K562 (cell line): Measurements from ENCODE around the gene FAM83E. TPM values are rescaled to one million over a fixed set of nuclear protein-coding genes. Genes with fewer than 3 reads are reported as not detected.

Experiments used
- BRD4 ChIP-seq: fragments of 200-600 bp; sonication (generic); IDR thresholded peaks from 2 replicates; pipeline ENCODE4 v1.6.1; 2017; ENCODE audit warnings: inconsistent platforms
- CHCHD3 ChIP-seq: fragments of 250-450 bp; sonication (Bioruptor Pico); IDR thresholded peaks from 2 replicates; pipeline ENCODE4 v2.1.2; 2022; ENCODE audit warnings: mild to moderate bottlenecking
- DDX20 ChIP-seq: fragments of 450-650 bp; IDR thresholded peaks from 2 replicates; pipeline ENCODE4 v1.6.1; 2016; ENCODE audit warnings: missing genetic modification characterization, low read depth, mild to moderate bottlenecking, missing compliant biosample characterization, moderate library complexity
- ETV5 ChIP-seq: sonication (generic); formaldehyde crosslinking; IDR thresholded peaks from 2 replicates; pipeline ENCODE4 v1.4.0; 2020; ENCODE audit warnings: low read depth, mild to moderate bottlenecking, missing genetic modification reagents
- FUS ChIP-seq: fragments of 200-400 bp; formaldehyde crosslinking; optimal IDR thresholded peaks from 2 replicates; pipeline ENCODE3; 2017; ENCODE audit warnings: low read depth, low read length
- GATA2 ChIP-seq: sonication (generic); formaldehyde crosslinking; IDR thresholded peaks from 2 replicates; pipeline ENCODE4 v1.4.0; 2020; ENCODE audit warnings: mild to moderate bottlenecking, missing genetic modification reagents
- HOMEZ ChIP-seq: fragments of 250-450 bp; sonication (Bioruptor Pico); IDR thresholded peaks from 2 replicates; pipeline ENCODE4 v1.4.0; 2020; ENCODE audit warnings: mild to moderate bottlenecking, moderate library complexity
- LARP7 ChIP-seq: fragments of 450-650 bp; IDR thresholded peaks from 2 replicates; pipeline ENCODE4 v1.6.1; 2016
- MAFG ChIP-seq: fragments of 450-650 bp; conservative IDR thresholded peaks from 2 replicates; pipeline ENCODE4 v1.6.1; 2016; ENCODE audit warnings: missing genetic modification characterization, missing compliant biosample characterization
- NUFIP1 ChIP-seq: fragments of 450-650 bp; IDR thresholded peaks from 2 replicates; pipeline ENCODE4 v1.6.1; 2018; ENCODE audit not compliant: partially characterized antibody
- PTRF ChIP-seq: fragments of 450-650 bp; IDR thresholded peaks from 2 replicates; pipeline ENCODE4 v1.6.1; 2016; ENCODE audit warnings: mild to moderate bottlenecking, missing genetic modification characterization, missing compliant biosample characterization
- SMAD2 ChIP-seq: fragments of 150-350 bp; IDR thresholded peaks from 2 replicates; pipeline ENCODE4 v1.6.1; 2014; ENCODE audit warnings: low read depth, mild to moderate bottlenecking, low read length
- TAF9B ChIP-seq: fragments of 450-650 bp; IDR thresholded peaks from 2 replicates; pipeline ENCODE4 v1.6.1; 2018; ENCODE audit warnings: mild to moderate bottlenecking; ENCODE audit not compliant: partially characterized antibody
- TCF7 ChIP-seq: sonication (generic); IDR thresholded peaks from 2 replicates; pipeline ENCODE4 v1.6.1; 2016; ENCODE audit warnings: antibody characterized with exemption, borderline replicate concordance
- ZNF263 ChIP-seq: sonication (generic); formaldehyde crosslinking; IDR thresholded peaks from 2 replicates; pipeline ENCODE4 v1.8.0; 2022; ENCODE audit warnings: mild to moderate bottlenecking, missing genetic modification reagents, borderline replicate concordance
- ZNF644 ChIP-seq: fragments of 200-800 bp; sonication (Bioruptor generic); IDR thresholded peaks from 2 replicates; pipeline ENCODE4 v1.6.1; 2016; ENCODE audit warnings: low read depth, missing genetic modification characterization, missing compliant biosample characterization
- polyA plus RNA-seq, 8 experiments: library from polyadenylated mRNA; depleted of rRNA in 4 of 8; stranded (reverse) in 5 of 8; unstranded in 3 of 8; fragments of >200 nt; fragmentation: Nextera tagmentation in 2 of 8; fragmentation: Illumina TruSeq in 1 of 8; extraction: Ambion mirVana in 2 of 8; extraction: Trizol in 1 of 8; gene quantifications; 2 replicates each; pipeline versions ENCODE4 v1.2.1 to v1.2.3, GENCODE V29; 2011 to 2014; ENCODE audit warnings: inconsistent platforms in 1 of 8, missing spikeins in 1 of 8
- total RNA-seq, 7 experiments: library from RNA; depleted of rRNA in 6 of 7; stranded (reverse); fragments of >200 nt in 6 of 7; fragmentation: Illumina TruSeq in 2 of 7; extraction: Trizol in 2 of 7; gene quantifications; 2 replicates each; pipeline versions ENCODE4 v1.2.1 to v1.2.3, GENCODE V29; 2011 to 2021; ENCODE audit warnings: low replicate concordance in 1 of 7
- TF ChIP-seq, protein P1 (sequence below): fragments of 250-450 bp; sonication (Bioruptor Pico); IDR thresholded peaks from 2 replicates; pipeline ENCODE4 v1.8.0; 2022; ENCODE audit warnings: inconsistent platforms, mild to moderate bottlenecking, moderate library complexity, borderline replicate concordance
- TF ChIP-seq, protein P2 (sequence below): fragments of 450-650 bp; IDR thresholded peaks from 2 replicates; pipeline ENCODE4 v1.7.1; 2018; ENCODE audit warnings: mild to moderate bottlenecking, low read depth; ENCODE audit not compliant: partially characterized antibody
- TF ChIP-seq, protein P3 (sequence below), 3 experiments: fragments of 200-800 bp in 1 of 3; fragments of 250-450 bp in 1 of 3; fragments of 450-650 bp in 1 of 3; sonication (Bioruptor Pico) in 1 of 3; sonication (Bioruptor generic) in 1 of 3; formaldehyde crosslinking in 1 of 3; IDR thresholded peaks; 2 replicates each; pipeline versions ENCODE4 v1.6.1 to v1.8.0; 2016 to 2022; ENCODE audit warnings: mild to moderate bottlenecking in 2 of 3, missing genetic modification characterization in 2 of 3, missing compliant biosample characterization in 1 of 3, moderate library complexity in 1 of 3

The FAM83E gene
- total and polyA plus RNA-seq, 9 of the 15 experiments (the other 6 are each of a cell fraction or from before 2014, with no cell fraction given), result 0.15 to 0.87 (median 0.29) TPM; not detected in 4

DNA sequence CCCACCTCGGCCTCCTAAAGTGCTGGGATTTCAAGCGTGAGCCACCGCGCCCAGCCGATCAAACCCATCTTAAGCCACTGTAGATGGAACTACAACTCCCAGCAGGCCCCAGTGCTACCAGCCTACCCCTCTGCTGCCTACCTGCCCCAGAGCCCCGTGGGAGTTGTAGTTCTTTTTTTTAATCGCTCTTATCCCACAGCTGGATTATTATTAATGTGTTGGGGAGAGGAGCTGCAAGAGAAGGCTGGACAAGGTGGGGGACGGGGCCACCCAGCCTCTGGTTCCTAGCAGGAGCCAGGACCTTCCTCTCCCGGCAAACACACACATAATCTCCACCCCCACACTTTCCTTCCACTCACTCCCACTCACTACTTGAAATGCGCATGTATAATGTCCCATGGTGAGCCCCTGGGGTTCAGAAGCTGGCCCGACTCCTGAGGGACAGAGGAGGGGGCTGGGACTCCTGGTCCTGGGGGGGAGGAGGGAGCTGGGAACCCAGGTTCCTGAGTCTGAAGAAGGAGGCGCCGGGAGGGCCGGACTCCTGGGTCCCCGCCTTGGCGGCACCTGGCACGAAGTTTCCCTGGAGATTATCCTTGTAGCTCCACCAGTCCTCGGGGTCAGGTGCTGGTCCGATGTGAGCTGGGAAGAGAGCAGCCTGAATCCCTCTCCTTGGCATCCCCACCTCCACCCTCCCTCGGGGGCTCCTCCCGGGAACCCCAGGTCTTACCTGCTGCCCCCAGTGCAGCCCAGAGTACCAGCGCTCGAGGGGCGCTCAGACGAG lies 30.2 kb upstream of the FAM83E start (continued):
- TF ChIP-seq ZNF644 (tag) (peak; percentile 96), PTRF (no peak), SMAD2 (0 out of 2 replicates have a peak, but pooled peaks have one; percentile 78), CHCHD3 (CRISPR knock-in tag) (no peak), FUS (no peak), GATA2 (no peak), NUFIP1 (no peak), TAF9B (no peak), MAFG (tag) (no peak), HOMEZ (CRISPR knock-in tag) (no peak), BRD4 (no peak), ETV5 (no peak), LARP7 (no peak), DDX20 (tag) (no peak), TCF7 (no peak), ZNF263 (no peak)
- TF ChIP-seq, protein P1, sequence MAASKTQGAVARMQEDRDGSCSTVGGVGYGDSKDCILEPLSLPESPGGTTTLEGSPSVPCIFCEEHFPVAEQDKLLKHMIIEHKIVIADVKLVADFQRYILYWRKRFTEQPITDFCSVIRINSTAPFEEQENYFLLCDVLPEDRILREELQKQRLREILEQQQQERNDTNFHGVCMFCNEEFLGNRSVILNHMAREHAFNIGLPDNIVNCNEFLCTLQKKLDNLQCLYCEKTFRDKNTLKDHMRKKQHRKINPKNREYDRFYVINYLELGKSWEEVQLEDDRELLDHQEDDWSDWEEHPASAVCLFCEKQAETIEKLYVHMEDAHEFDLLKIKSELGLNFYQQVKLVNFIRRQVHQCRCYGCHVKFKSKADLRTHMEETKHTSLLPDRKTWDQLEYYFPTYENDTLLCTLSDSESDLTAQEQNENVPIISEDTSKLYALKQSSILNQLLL (CRISPR knock-in tag), result no peak
- TF ChIP-seq, protein P2, sequence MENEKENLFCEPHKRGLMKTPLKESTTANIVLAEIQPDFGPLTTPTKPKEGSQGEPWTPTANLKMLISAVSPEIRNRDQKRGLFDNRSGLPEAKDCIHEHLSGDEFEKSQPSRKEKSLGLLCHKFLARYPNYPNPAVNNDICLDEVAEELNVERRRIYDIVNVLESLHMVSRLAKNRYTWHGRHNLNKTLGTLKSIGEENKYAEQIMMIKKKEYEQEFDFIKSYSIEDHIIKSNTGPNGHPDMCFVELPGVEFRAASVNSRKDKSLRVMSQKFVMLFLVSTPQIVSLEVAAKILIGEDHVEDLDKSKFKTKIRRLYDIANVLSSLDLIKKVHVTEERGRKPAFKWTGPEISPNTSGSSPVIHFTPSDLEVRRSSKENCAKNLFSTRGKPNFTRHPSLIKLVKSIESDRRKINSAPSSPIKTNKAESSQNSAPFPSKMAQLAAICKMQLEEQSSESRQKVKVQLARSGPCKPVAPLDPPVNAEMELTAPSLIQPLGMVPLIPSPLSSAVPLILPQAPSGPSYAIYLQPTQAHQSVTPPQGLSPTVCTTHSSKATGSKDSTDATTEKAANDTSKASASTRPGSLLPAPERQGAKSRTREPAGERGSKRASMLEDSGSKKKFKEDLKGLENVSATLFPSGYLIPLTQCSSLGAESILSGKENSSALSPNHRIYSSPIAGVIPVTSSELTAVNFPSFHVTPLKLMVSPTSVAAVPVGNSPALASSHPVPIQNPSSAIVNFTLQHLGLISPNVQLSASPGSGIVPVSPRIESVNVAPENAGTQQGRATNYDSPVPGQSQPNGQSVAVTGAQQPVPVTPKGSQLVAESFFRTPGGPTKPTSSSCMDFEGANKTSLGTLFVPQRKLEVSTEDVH, result no peak
- TF ChIP-seq, protein P3, sequence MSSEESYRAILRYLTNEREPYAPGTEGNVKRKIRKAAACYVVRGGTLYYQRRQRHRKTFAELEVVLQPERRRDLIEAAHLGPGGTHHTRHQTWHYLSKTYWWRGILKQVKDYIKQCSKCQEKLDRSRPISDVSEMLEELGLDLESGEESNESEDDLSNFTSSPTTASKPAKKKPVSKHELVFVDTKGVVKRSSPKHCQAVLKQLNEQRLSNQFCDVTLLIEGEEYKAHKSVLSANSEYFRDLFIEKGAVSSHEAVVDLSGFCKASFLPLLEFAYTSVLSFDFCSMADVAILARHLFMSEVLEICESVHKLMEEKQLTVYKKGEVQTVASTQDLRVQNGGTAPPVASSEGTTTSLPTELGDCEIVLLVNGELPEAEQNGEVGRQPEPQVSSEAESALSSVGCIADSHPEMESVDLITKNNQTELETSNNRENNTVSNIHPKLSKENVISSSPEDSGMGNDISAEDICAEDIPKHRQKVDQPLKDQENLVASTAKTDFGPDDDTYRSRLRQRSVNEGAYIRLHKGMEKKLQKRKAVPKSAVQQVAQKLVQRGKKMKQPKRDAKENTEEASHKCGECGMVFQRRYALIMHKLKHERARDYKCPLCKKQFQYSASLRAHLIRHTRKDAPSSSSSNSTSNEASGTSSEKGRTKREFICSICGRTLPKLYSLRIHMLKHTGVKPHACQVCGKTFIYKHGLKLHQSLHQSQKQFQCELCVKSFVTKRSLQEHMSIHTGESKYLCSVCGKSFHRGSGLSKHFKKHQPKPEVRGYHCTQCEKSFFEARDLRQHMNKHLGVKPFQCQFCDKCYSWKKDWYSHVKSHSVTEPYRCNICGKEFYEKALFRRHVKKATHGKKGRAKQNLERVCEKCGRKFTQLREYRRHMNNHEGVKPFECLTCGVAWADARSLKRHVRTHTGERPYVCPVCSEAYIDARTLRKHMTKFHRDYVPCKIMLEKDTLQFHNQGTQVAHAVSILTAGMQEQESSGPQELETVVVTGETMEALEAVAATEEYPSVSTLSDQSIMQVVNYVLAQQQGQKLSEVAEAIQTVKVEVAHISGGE (CRISPR knock-in tag; IDR thresholded peaks at IDR 0.05), result peak in 1 of 3 experiments; percentile 85; a peak in 2 of 6 replicates
